Gastrocnemius medialis (tissue), 4 donors: ENCODE measurements around the gene DRAM2.

Experiments used
- CTCF ChIP-seq, 5 experiments: fragments of 450-650 bp in 3 of 5; fragments of 200-600 bp in 2 of 5; sonication (generic) in 2 of 5; IDR thresholded peaks in 4 of 5; conservative IDR thresholded peaks in 1 of 5; 1 replicate in 4 of 5; 2 replicates in 1 of 5; pipeline ENCODE4 v1.5.1; 2016 to 2019; ENCODE audit warnings: antibody characterized with exemption in 5 of 5, mild to moderate bottlenecking in 3 of 5, moderate library complexity in 3 of 5
- POLR2A ChIP-seq, 2 donors: fragments of 450-650 bp; IDR thresholded peaks; one replicate each; pipeline ENCODE4 v1.6.1; 2017; ENCODE audit warnings: antibody characterized with exemption in 2 of 2, mild to moderate bottlenecking in 2 of 2, moderate library complexity in 2 of 2

- TF ChIP-seq CTCF (IDR thresholded peaks at IDR 0.05 in 4 of 5, conservative IDR thresholded peaks at IDR 0.05 in 1 of 5): no peak
- no peak for TF ChIP-seq POLR2A (IDR thresholded peaks at IDR 0.05)
Measured at GRCh38 chr1:111129376-111129775, 10.5 kb downstream of the DRAM2 start.
